Progenitor cell of endocrine pancreas (in vitro differentiated cells): ENCODE results near the gene PRAMEF12. TPM values are rescaled to one million over a fixed set of nuclear protein-coding genes. Genes with fewer than 3 reads are reported as not detected.

Experiments used
- total RNA-seq: library from RNA; stranded (reverse); gene quantifications from 2 replicates; pipeline ENCODE4 v1.2.1, GENCODE V29; 2021

The PRAMEF12 gene
- total RNA-seq, 1 donor from 2014 or later, result not detected

Other genes starting within 250 kb of the PRAMEF12 start
- gene DHRS3, start 155.5 kb upstream of the PRAMEF12 start, total RNA-seq, result 176 and 214 TPM in 2 replicates
- gene AADACL4, start 129.7 kb upstream of the PRAMEF12 start, total RNA-seq, result 0.24 TPM in 2 replicates
- gene AADACL3, start 57.6 kb upstream of the PRAMEF12 start, total RNA-seq, result not detected in 2 replicates
- 1.2 and 2.8 TPM in 2 replicates for gene CFAP107, start 27.5 kb upstream of the PRAMEF12 start, total RNA-seq
- gene PRAMEF1, start 17.7 kb downstream of the PRAMEF12 start, total RNA-seq, result not detected in 2 replicates
- gene PRAMEF11, start 57.7 kb downstream of the PRAMEF12 start, total RNA-seq, result not detected in 2 replicates
- gene HNRNPCL1, start 75.0 kb downstream of the PRAMEF12 start, total RNA-seq, result not detected in 2 replicates
- not detected in 2 replicates for gene PRAMEF2, start 83.3 kb downstream of the PRAMEF12 start, total RNA-seq
- not detected in 2 replicates for gene PRAMEF4, start 112.5 kb downstream of the PRAMEF12 start, total RNA-seq
- not detected in 2 replicates for gene PRAMEF10, start 124.5 kb downstream of the PRAMEF12 start, total RNA-seq
- not detected in 2 replicates for gene PRAMEF7, start 142.9 kb downstream of the PRAMEF12 start, total RNA-seq
- not detected in 2 replicates for gene PRAMEF6, start 173.8 kb downstream of the PRAMEF12 start, total RNA-seq